HepG2 (cell line): Measurements from ENCODE around the gene HOXB5. TPM values are rescaled to one million over a fixed set of nuclear protein-coding genes. Genes with fewer than 3 reads are reported as not detected.

Experiments used
- ATAC-seq: fragments of 200-7000 bp; cut with Tn5 transposase; 3 replicates; pipeline ENCODE4 v1.9.1; 2020; ENCODE audit warnings: mild to moderate bottlenecking, moderate library complexity
- BruUV-seq: library from RNA; stranded (reverse); fragments of 400-500 nt; replicated peaks from 2 replicates; lab custom pipeline; 2021; lab: Mats Ljungman, UMichigan
- CTCF ChIA-PET: fragments of 300-600 bp; formaldehyde crosslinking; extraction: SDS; loops from one replicate; lab custom pipeline; 2021; ENCODE audit warnings: low total read pairs, inconsistent platforms, low intra/inter-chr PET ratio; lab: Yijun Ruan, JAX
- POLR2A ChIA-PET: fragments of 350-600 bp; sonication (Branson Sonifier 250); formaldehyde crosslinking; loops from one replicate; lab custom pipeline; 2020; ENCODE audit warnings: antibody characterized with exemption, inconsistent platforms; lab: Yijun Ruan, JAX
- DNase-seq: peaks from one replicate; pipeline ENCODE4 v3.0.0-alpha.2; 2015; ENCODE audit warnings: low spot score
- FAIRE-seq: peaks from 3 replicates; lab custom pipeline; 2011; peaks lifted over from hg19 to GRCh38; lab: Jason Lieb, UNC
- H2AFZ ChIP-seq: one replicate; pipeline ENCODE4 v1.6.1; 2011; ENCODE audit warnings: low read length, inconsistent platforms
- H3K27ac ChIP-seq: fragments of 300-600 bp; 3 replicates; pipeline ENCODE4 v1.8.0; 2011; ENCODE audit warnings: mixed run types, mild to moderate bottlenecking, mixed read lengths, low read length, inconsistent platforms; ENCODE audit not compliant: insufficient read depth; ENCODE audit errors: extremely low read length
- H3K27me3 ChIP-seq, 2 experiments: fragments of 200-600 bp in 1 of 2; 2 replicates in 1 of 2; 3 replicates in 1 of 2; pipeline versions ENCODE4 v1.6.0 to v1.8.0; 2011; ENCODE audit warnings: low read length in 2 of 2, mild to moderate bottlenecking in 2 of 2, moderate library complexity in 2 of 2, inconsistent platforms in 1 of 2; ENCODE audit not compliant: insufficient read depth in 2 of 2, control insufficient read depth in 1 of 2
- H3K36me3 ChIP-seq, 2 experiments: fragments of 200-600 bp in 1 of 2; replicated peaks in 1 of 2; 2 replicates in 1 of 2; 3 replicates in 1 of 2; pipeline versions ENCODE4 v1.5.1 to v1.8.0; 2011; ENCODE audit warnings: low read length in 2 of 2, inconsistent platforms in 1 of 2; ENCODE audit not compliant: insufficient read depth in 2 of 2, control insufficient read depth in 1 of 2
- H3K4me1 ChIP-seq: 2 replicates; pipeline ENCODE4 v1.5.1; 2012; ENCODE audit warnings: low read length, inconsistent platforms; ENCODE audit not compliant: insufficient read depth
- H3K4me2 ChIP-seq: 2 replicates; pipeline ENCODE4 v1.6.0; 2011; ENCODE audit warnings: low read depth, low read length, inconsistent platforms
- H3K4me3 ChIP-seq, 3 experiments: fragments of 200-600 bp in 1 of 3; sonication (generic), shearing (Covaris generic) in 1 of 3; replicated peaks in 1 of 3; 2 replicates each; pipeline ENCODE4 v1.5.1; 2011 to 2016; ENCODE audit warnings: low read length in 3 of 3, inconsistent platforms in 2 of 3, low read depth in 2 of 3, mild to moderate bottlenecking in 2 of 3, control low read depth in 1 of 3, mixed read lengths in 1 of 3; ENCODE audit not compliant: insufficient read depth in 1 of 3
- H3K79me2 ChIP-seq: one replicate; pipeline ENCODE4 v1.6.1; 2011; ENCODE audit warnings: low read length, inconsistent platforms; ENCODE audit not compliant: insufficient read depth
- H3K9ac ChIP-seq: 2 replicates; pipeline ENCODE4 v1.6.0; 2011; ENCODE audit warnings: mild to moderate bottlenecking, low read depth, low read length, inconsistent platforms; ENCODE audit not compliant: insufficient read depth
- H3K9me3 ChIP-seq: 2 replicates; pipeline ENCODE4 v1.5.1; 2012; ENCODE audit warnings: mild to moderate bottlenecking, low read length
- H4K20me1 ChIP-seq: 2 replicates; pipeline ENCODE4 v1.6.0; 2011; ENCODE audit warnings: inconsistent platforms, mild to moderate bottlenecking, low read length, moderate library complexity; ENCODE audit not compliant: insufficient read depth
- CTCF ChIP-seq: sonication (generic); formaldehyde crosslinking; IDR thresholded peaks from 2 replicates; pipeline ENCODE4 v1.5.0; 2020; ENCODE audit warnings: mild to moderate bottlenecking, missing genetic modification reagents, moderate library complexity
- FOXO1 ChIP-seq: sonication (generic); formaldehyde crosslinking; IDR thresholded peaks from 2 replicates; pipeline ENCODE4 v1.4.0; 2020; ENCODE audit warnings: missing genetic modification reagents
- IKZF1 ChIP-seq: fragments of 450-650 bp; IDR thresholded peaks from 2 replicates; pipeline ENCODE4 v1.7.1; 2016
- KMT2A ChIP-seq: sonication (generic); formaldehyde crosslinking; IDR thresholded peaks from 2 replicates; pipeline ENCODE4 v1.4.0; 2020; ENCODE audit warnings: missing genetic modification reagents
- PLRG1 ChIP-seq: fragments of 450-650 bp; conservative IDR thresholded peaks from 2 replicates; pipeline ENCODE4 v1.6.1; 2016
- RORA ChIP-seq: sonication (generic); formaldehyde crosslinking; IDR thresholded peaks from 2 replicates; pipeline ENCODE4 v1.5.0; 2020; ENCODE audit warnings: mild to moderate bottlenecking, missing genetic modification reagents, moderate library complexity
- ZBTB25 ChIP-seq: IDR thresholded peaks from 2 replicates; pipeline ENCODE4 v1.6.1; 2018; ENCODE audit warnings: missing genetic modification reagents
- ZKSCAN1 ChIP-seq: fragments of 150-350 bp; IDR thresholded peaks from 2 replicates; pipeline ENCODE4 v1.6.1; 2014; ENCODE audit warnings: low read length
- ZNF18 ChIP-seq: sonication (generic); formaldehyde crosslinking; IDR thresholded peaks from 2 replicates; pipeline ENCODE4 v1.8.0; 2022; ENCODE audit warnings: mild to moderate bottlenecking, missing genetic modification reagents; ENCODE audit not compliant: insufficient replicate concordance
- ZNF24 ChIP-seq: fragments of 450-650 bp; IDR thresholded peaks from 2 replicates; pipeline ENCODE4 v1.6.1; 2017; ENCODE audit warnings: antibody characterized with exemption, mild to moderate bottlenecking
- ZNF441 ChIP-seq: sonication (generic); formaldehyde crosslinking; IDR thresholded peaks from 2 replicates; pipeline ENCODE4 v1.7.0; 2021; ENCODE audit warnings: missing genetic modification reagents, borderline replicate concordance
- ZNF629 ChIP-seq: sonication (generic); formaldehyde crosslinking; conservative IDR thresholded peaks from 2 replicates; pipeline ENCODE4 v1.5.0; 2020; ENCODE audit warnings: missing genetic modification reagents
- WGBS: methylation state at CpG from one replicate; pipeline ENCODE4 v1.1.6; 2017; ENCODE audit warnings: low lambda C conversion rate; 5-methylcytosine and 5-hydroxymethylcytosine counted together
- in situ Hi-C: cut with HindIII; loops from 2 replicates; pipeline ENCODE4 v1.10.0; 2017; ENCODE audit warnings: low pct_unique_long_range_greater_than_20kb; ENCODE audit not compliant: extremely low pct_ligation_motif_present
- intact Hi-C: fragments of 100-400 bp; cut with micrococcal nuclease; formaldehyde crosslinking; loops from one replicate; pipeline ENCODE4 v1.10.0; 2022; ENCODE audit not compliant: unreplicated experiment
- polyA plus RNA-seq, 8 experiments: library from polyadenylated mRNA; depleted of rRNA in 3 of 8; stranded (reverse) in 7 of 8; unstranded in 1 of 8; fragments of >200 nt; fragmentation: Illumina TruSeq in 4 of 8; extraction: Trizol in 4 of 8; gene quantifications; 2 replicates each; pipeline versions ENCODE4 v1.2.1 to v1.2.3, GENCODE V29; 2011 to 2016; ENCODE audit warnings: low read depth in 4 of 8, missing spikeins in 1 of 8, mixed read lengths in 1 of 8; ENCODE audit not compliant: insufficient read depth in 1 of 8
- total RNA-seq, 5 experiments: library from RNA; depleted of rRNA; stranded (reverse); fragments of >200 nt; fragmentation: Illumina TruSeq; extraction: Trizol; gene quantifications; 2 replicates each; pipeline ENCODE4 v1.2.3, GENCODE V29; 2016; ENCODE audit warnings: low read depth in 1 of 5
- TF ChIP-seq, protein P1 (sequence below), 2 experiments: sonication (generic) in 1 of 2; formaldehyde crosslinking in 1 of 2; IDR thresholded peaks; 2 replicates each; pipeline versions ENCODE4 v1.5.1 to v1.6.1; 2011 to 2020; ENCODE audit warnings: borderline replicate concordance in 1 of 2, low read depth in 1 of 2, low read length in 1 of 2, mild to moderate bottlenecking in 1 of 2, missing genetic modification reagents in 1 of 2, moderate library complexity in 1 of 2
- TF ChIP-seq, protein P2 (sequence below): sonication (generic); formaldehyde crosslinking; IDR thresholded peaks from 2 replicates; pipeline ENCODE4 v1.4.0; 2020; ENCODE audit warnings: missing genetic modification reagents
- TF ChIP-seq, protein P3 (sequence below): sonication (generic); formaldehyde crosslinking; IDR thresholded peaks from 2 replicates; pipeline ENCODE4 v1.4.0; 2020; ENCODE audit warnings: missing genetic modification reagents

Gene HOXB5
- total and polyA plus RNA-seq, 2 of the 13 experiments (the other 11 are each of a cell fraction or from before 2014, with no cell fraction given), result not detected

DNA sequence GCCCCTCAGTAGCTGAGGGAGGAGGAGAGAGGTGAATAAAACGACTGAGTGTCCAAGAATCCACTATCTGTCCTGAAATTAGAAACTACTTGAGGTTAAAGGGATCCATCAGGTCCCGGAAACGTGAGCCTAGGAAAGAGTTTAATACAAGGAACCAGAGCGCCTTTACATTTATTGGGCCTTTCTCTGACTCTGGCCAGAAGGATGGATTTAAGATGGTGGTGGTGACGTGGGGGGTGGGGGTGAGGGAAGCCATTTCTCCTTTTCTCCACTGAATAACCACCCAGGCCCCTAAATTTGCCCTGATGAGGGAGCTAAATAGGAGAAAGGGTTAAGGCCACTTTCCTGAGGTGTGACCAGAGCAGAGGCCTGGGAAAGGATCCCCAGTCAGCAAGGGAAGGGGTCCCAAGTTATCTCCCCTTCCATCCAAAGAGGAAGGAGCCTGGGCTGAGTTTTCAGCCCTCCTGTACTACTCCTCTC lies 33.6 kb upstream of the HOXB5 start:
- WGBS, result 3% methylated on average over 5 of the region's 5 CpGs
- no peaks in the 10 kb centered on the region for H4K20me1 ChIP-seq
- no peak overlapping the region for H3K27ac ChIP-seq
- H3K36me3 ChIP-seq, result no peaks in the 10 kb centered on the region
- no peak for FAIRE-seq
- H3K9ac ChIP-seq, result no peak overlapping the region
- ATAC-seq, result no peak
- no peak overlapping the region for H2AFZ ChIP-seq
- intact Hi-C loops, result no loop called here
- CTCF ChIA-PET, result no interaction called here
- in situ Hi-C loops, result no loop called here
- H3K4me3 ChIP-seq, result no peak overlapping the region
- no peaks in the 10 kb centered on the region for H3K4me1 ChIP-seq
- DNase-seq, result no peak
- no TSS peak for BruUV-seq
- TF ChIP-seq, protein P1, sequence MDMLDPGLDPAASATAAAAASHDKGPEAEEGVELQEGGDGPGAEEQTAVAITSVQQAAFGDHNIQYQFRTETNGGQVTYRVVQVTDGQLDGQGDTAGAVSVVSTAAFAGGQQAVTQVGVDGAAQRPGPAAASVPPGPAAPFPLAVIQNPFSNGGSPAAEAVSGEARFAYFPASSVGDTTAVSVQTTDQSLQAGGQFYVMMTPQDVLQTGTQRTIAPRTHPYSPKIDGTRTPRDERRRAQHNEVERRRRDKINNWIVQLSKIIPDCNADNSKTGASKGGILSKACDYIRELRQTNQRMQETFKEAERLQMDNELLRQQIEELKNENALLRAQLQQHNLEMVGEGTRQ (IDR thresholded peaks at IDR 0.05; ENCODE audit: low read depth, low read length), result no peak
- TF ChIP-seq, protein P1 (CRISPR knock-in tag; IDR thresholded peaks at IDR 0.05; ENCODE audit: borderline replicate concordance), result no peak
- TF ChIP-seq KMT2A (CRISPR knock-in tag) (no peak), FOXO1 (CRISPR knock-in tag) (no peak), RORA (no peak), ZBTB25 (CRISPR knock-in tag) (no peak), ZNF441 (CRISPR knock-in tag) (no peak), ZNF24 (no peak), IKZF1 (no peak), PLRG1 (no peak), ZNF18 (CRISPR knock-in tag) (no peak), ZNF629 (CRISPR knock-in tag) (no peak), CTCF (CRISPR knock-in tag) (no peak), ZKSCAN1 (no peak)
- TF ChIP-seq, protein P2, sequence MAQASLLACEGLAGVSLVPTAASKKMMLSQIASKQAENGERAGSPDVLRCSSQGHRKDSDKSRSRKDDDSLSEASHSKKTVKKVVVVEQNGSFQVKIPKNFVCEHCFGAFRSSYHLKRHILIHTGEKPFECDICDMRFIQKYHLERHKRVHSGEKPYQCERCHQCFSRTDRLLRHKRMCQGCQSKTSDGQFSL (CRISPR knock-in tag), result no peak
- TF ChIP-seq, protein P3, sequence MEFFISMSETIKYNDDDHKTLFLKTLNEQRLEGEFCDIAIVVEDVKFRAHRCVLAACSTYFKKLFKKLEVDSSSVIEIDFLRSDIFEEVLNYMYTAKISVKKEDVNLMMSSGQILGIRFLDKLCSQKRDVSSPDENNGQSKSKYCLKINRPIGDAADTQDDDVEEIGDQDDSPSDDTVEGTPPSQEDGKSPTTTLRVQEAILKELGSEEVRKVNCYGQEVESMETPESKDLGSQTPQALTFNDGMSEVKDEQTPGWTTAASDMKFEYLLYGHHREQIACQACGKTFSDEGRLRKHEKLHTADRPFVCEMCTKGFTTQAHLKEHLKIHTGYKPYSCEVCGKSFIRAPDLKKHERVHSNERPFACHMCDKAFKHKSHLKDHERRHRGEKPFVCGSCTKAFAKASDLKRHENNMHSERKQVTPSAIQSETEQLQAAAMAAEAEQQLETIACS (CRISPR knock-in tag), result no peak
- TF ChIP-seq, all 625 proteins: peak for 0
- POLR2A ChIA-PET, result no interaction called here
- Histone ChIP-seq H3K79me2 (no peaks in the 10 kb centered on the region), H3K4me2 (no peak overlapping the region), H3K9me3 (no peaks in the 10 kb centered on the region), H3K27me3 (peaks cover 38 to 97% of the 10 kb centered on the region in 2 experiments)
